Adrenal gland (tissue), 5 donors: ENCODE data around the gene PI4KA.

Experiments
- CTCF ChIP-seq, 6 experiments: fragments of 450-650 bp in 4 of 6; fragments of 200-600 bp in 2 of 6; sonication (generic) in 1 of 6; IDR thresholded peaks; 1 replicate in 5 of 6; 2 replicates in 1 of 6; pipeline versions ENCODE4 v1.5.1 to v1.8.0; 2016 to 2021; ENCODE audit warnings: antibody characterized with exemption in 6 of 6, mild to moderate bottlenecking in 2 of 6, moderate library complexity in 1 of 6
- POLR2A ChIP-seq, 2 donors: fragments of 450-650 bp; IDR thresholded peaks; one replicate each; pipeline ENCODE4 v1.6.1; 2017; ENCODE audit warnings: antibody characterized with exemption in 2 of 2, mild to moderate bottlenecking in 2 of 2, moderate library complexity in 1 of 2
- donor health status: DM: no; HTN: no; CAD: no.

GRCh38 chr22:20843501-20843900 lies 15.1 kb downstream of the PI4KA start:
- TF ChIP-seq POLR2A (IDR thresholded peaks at IDR 0.05) (no peak), CTCF (IDR thresholded peaks at IDR 0.05) (no peak)
